Pancreas (tissue), 10 donors: Measurements from ENCODE around the gene PAXX. TPM values are rescaled to one million over a fixed set of nuclear protein-coding genes. Genes with fewer than 3 reads are reported as not detected.

Experiments
- ATAC-seq, 4 donors: fragments of 200-7000 bp; cut with Tn5 transposase; one replicate each; pipeline versions ENCODE4 v1.8.0 to v1.9.1; 2020; ENCODE audit warnings: mild to moderate bottlenecking in 4 of 4, moderate library complexity in 4 of 4
- DNase-seq, 6 donors: peaks; one replicate each; pipeline ENCODE4 v3.0.0-alpha.2; 2020
- FAIRE-seq: peaks from 2 replicates; lab custom pipeline; 2012; peaks lifted over from hg19 to GRCh38; lab: Jason Lieb, UNC
- H3K27ac ChIP-seq, 4 donors: fragments of 200-600 bp; sonication (generic); 1 replicate in 3 of 4; 2 replicates in 1 of 4; pipeline versions ENCODE4 v1.5.0 to v1.8.0; 2020
- H3K27me3 ChIP-seq, 4 donors: fragments of 200-600 bp; one replicate each; pipeline ENCODE4 v1.8.0; 2021
- H3K36me3 ChIP-seq, 3 donors: fragments of 200-600 bp; sonication (generic) in 1 of 3; one replicate each; pipeline versions ENCODE4 v1.5.0 to v1.8.0; 2020 to 2021
- H3K4me1 ChIP-seq, 3 donors: fragments of 200-600 bp; one replicate each; pipeline ENCODE4 v1.8.0; 2021
- H3K4me3 ChIP-seq, 4 donors: fragments of 200-600 bp; sonication (generic) in 2 of 4; one replicate each; pipeline versions ENCODE4 v1.5.0 to v1.8.0; 2020 to 2021
- H3K9me3 ChIP-seq, 4 donors: fragments of 200-600 bp; one replicate each; pipeline ENCODE4 v1.8.0; 2021
- WGBS, 2 donors: extraction: QIAGEN DNeasy Blood & Tissue Kit; methylation state at CpG; one replicate each; pipeline ENCODE4 v1.1.7; 2013; 5-methylcytosine and 5-hydroxymethylcytosine counted together
- intact Hi-C, 3 donors: fragments of 100-400 bp; cut with DNase I; formaldehyde crosslinking; loops; one replicate each; pipeline versions ENCODE4 v1.11.1 to v1.14.2; 2022
- polyA plus RNA-seq, 2 donors: library from polyadenylated mRNA; stranded (reverse); fragments of 200-250 nt; gene quantifications; one replicate each; pipeline ENCODE4 v1.2.3, GENCODE V29; 2013
- total RNA-seq, 6 donors: library from RNA; stranded (reverse); fragmentation: NEBNext Ultra II Directional in 4 of 6; extraction: Animal tissue kit (Norgen Biotek cat#: 25700) in 4 of 6; gene quantifications; one replicate each; pipeline versions ENCODE4 v1.2.1 to v1.2.4, GENCODE V29; 2021 to 2023
- TF ChIP-seq, protein P1 (sequence below), 4 donors: fragments of 200-600 bp; sonication (generic) in 3 of 4; IDR thresholded peaks; one replicate each; pipeline versions ENCODE4 v1.5.0 to v1.8.0; 2021; ENCODE audit warnings: antibody characterized with exemption in 4 of 4
- donor health status: healthy with polysubstance abuse.
- donor health status: DM: no; HTN: no; CAD: no; lungs with moderate emphysema.
- donor health status: DM: no; HTN: no; CAD: no.
- donor health status: control.
- donor health status: control.
- donor health status: Bipolar disorder and iron deficiency.
- donor health status: DM: yes; HTN: yes; CAD: no.
- donor health status: DM: no; HTN: no; CAD: no.
- donor health status: DM: no; HTN: no; CAD: no.
- donor health status: DM: yes; HTN: yes; CAD: no.

The PAXX gene
- total and polyA plus RNA-seq, 8 donors = 16.0 to 222 (median 21.0) TPM

- TF ChIP-seq, protein P1, sequence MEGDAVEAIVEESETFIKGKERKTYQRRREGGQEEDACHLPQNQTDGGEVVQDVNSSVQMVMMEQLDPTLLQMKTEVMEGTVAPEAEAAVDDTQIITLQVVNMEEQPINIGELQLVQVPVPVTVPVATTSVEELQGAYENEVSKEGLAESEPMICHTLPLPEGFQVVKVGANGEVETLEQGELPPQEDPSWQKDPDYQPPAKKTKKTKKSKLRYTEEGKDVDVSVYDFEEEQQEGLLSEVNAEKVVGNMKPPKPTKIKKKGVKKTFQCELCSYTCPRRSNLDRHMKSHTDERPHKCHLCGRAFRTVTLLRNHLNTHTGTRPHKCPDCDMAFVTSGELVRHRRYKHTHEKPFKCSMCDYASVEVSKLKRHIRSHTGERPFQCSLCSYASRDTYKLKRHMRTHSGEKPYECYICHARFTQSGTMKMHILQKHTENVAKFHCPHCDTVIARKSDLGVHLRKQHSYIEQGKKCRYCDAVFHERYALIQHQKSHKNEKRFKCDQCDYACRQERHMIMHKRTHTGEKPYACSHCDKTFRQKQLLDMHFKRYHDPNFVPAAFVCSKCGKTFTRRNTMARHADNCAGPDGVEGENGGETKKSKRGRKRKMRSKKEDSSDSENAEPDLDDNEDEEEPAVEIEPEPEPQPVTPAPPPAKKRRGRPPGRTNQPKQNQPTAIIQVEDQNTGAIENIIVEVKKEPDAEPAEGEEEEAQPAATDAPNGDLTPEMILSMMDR (IDR thresholded peaks at IDR 0.05) = no peak
- FAIRE-seq (no peak), DNase-seq (no peak), ATAC-seq (no peak)
- Histone ChIP-seq H3K4me1 (peaks cover 0 to 5% (median 4%) of the 10 kb centered on the region in 3 donors), H3K27me3 (no peaks in the 10 kb centered on the region), H3K27ac (no peak overlapping the region), H3K36me3 (no peaks in the 10 kb centered on the region), H3K9me3 (no peaks in the 10 kb centered on the region), H3K4me3 (no peak overlapping the region)
- 78 to 85% methylated on average over 26 of the region's 26 CpGs for WGBS, 2 donors
- intact Hi-C loops = loop anchor here in 1 of 3 donors (5.0 kb wide), 1 partner anchor 57 kb away; no protein-coding TSS in a partner anchor
Observed at GRCh38 chr9:136964833-136965422, 27.3 kb upstream of the PAXX start.

DNA sequence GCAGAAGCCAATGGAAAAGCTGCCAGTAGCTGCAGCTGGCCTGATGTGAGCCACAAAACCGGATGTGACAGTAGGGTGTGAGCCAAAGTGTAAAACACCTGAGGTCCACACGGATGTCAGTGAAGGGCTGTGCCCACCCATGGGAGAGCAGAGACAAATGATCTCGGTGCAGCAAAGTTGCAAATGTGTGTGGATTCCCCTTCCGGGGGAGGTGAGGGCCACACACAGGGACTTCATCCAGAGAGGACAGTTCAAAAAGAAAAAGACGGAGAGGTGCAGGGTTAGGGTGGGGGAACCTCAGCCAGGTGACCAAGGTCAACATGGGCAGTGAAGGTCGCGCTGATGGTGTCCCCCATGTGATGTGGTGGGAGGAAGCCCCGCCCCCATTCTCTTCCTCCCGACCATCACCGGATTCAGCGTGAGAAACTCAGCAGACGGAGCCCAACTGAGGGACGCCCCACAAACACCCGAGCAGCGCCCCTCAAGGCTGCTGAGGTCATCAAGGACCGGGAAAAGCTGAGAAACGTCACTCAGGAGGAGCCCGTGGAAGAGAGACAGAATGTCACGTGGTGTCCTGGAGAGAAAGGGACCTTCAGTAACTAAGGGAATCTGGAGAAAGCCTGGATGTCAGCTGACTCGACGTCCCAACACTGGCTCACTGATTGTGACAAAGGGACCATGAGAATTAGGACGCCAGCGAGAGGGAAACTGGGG lies 26.3 kb upstream of the PAXX start:
- H3K4me3 ChIP-seq = no peak overlapping the region
- ATAC-seq (peak in 3 of 4 donors; percentile 14 to 50 (median 16)), FAIRE-seq (no peak), DNase-seq (no peak)
- TF ChIP-seq, protein P1 (IDR thresholded peaks at IDR 0.05) = no peak
- H3K27me3 ChIP-seq = no peaks in the 10 kb centered on the region
- WGBS, 2 donors = 12 to 13% methylated on average over 23 of the region's 23 CpGs
- peaks cover 0 to 5% (median 4%) of the 10 kb centered on the region in 3 donors for H3K4me1 ChIP-seq
- no peak overlapping the region for H3K27ac ChIP-seq
- H3K36me3 ChIP-seq = no peaks in the 10 kb centered on the region
- H3K9me3 ChIP-seq = no peaks in the 10 kb centered on the region
- intact Hi-C loops = no loop called here

DNA sequence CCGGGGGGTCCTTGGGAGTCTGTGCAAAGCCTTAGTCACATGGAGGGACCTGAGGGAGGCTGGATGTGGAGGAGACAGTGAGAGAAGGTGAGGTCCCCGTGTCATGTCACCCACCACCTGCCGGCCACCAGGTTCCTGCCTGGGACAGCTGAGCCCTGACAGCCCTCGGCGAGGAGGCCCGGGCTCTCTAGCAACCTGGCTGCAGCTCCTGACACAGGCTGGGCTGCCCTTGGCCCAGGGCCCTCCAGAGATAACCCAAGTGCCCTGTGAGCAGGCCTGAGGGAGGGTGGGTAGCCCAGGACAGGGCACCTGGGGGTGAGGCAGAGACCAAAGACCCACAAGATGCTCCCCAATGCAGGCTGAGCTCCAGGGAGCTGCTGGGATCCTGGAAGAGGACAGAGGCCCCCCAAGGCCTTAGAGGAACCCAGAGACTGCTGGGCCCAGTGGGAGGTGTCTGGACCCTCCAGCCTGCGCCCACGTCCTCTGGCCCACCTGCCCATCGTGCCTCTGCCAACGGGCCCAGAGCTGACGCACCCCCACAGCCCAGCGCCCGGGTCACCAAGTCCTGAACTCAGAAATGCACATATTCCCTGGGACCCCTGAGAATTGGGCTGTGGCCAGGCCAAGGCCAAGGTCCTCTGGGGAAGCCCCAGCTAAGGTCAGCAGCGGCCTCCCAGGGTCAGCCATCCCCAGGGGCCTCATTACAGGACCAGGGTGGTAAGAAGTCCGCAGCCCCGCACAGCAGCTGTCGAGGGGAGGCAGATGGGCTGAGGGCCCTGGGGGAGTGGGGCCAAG lies 23.7 kb upstream of the PAXX start:
- Histone ChIP-seq H3K9me3 (no peaks in the 10 kb centered on the region), H3K4me3 (no peak overlapping the region), H3K27me3 (no peaks in the 10 kb centered on the region), H3K27ac (no peak overlapping the region), H3K4me1 (peaks cover 0 to 5% (median 4%) of the 10 kb centered on the region in 3 donors), H3K36me3 (no peaks in the 10 kb centered on the region)
- intact Hi-C loops = no loop called here
- ATAC-seq (no peak), DNase-seq (no peak), FAIRE-seq (no peak)
- TF ChIP-seq, protein P1 (IDR thresholded peaks at IDR 0.05) = no peak
- 73 to 76% methylated on average over 14 to 17 of the region's 17 CpGs for WGBS, 2 donors

GRCh38 chr9:136969150-136969549 lies 23.1 kb upstream of the PAXX start:
- intact Hi-C loops = no loop called here
- H3K27ac ChIP-seq = no peak overlapping the region
- 84 to 85% methylated on average over 17 of the region's 17 CpGs for WGBS, 2 donors
- H3K9me3 ChIP-seq = no peaks in the 10 kb centered on the region
- peaks cover 0 to 5% (median 4%) of the 10 kb centered on the region in 3 donors for H3K4me1 ChIP-seq
- FAIRE-seq (no peak), ATAC-seq (no peak), DNase-seq (no peak)
- no peaks in the 10 kb centered on the region for H3K27me3 ChIP-seq
- no peaks in the 10 kb centered on the region for H3K36me3 ChIP-seq
- H3K4me3 ChIP-seq = no peak overlapping the region
- TF ChIP-seq, protein P1 (IDR thresholded peaks at IDR 0.05) = no peak
